GM12878 (cell line): ENCODE measurements around the gene ASIC4. TPM values are rescaled to one million over a fixed set of nuclear protein-coding genes. Genes with fewer than 3 reads are reported as not detected.

Source experiments
- ATAC-seq: fragments of 200-7000 bp; cut with Tn5 transposase; 3 replicates; pipeline ENCODE4 v1.9.1; 2020; ENCODE audit warnings: mild to moderate bottlenecking, moderate library complexity
- BruUV-seq: library from RNA; stranded (reverse); fragments of 400-500 nt; replicated peaks from 2 replicates; lab custom pipeline; 2021; lab: Mats Ljungman, UMichigan
- CTCF ChIA-PET: fragments of 300-600 bp; sonication (Branson Sonifier 250); formaldehyde crosslinking; extraction: SDS; loops from one replicate; lab custom pipeline; 2021; ENCODE audit warnings: inconsistent platforms; lab: Yijun Ruan, JAX
- POLR2A ChIA-PET: fragments of 350-600 bp; formaldehyde crosslinking; extraction: SDS; loops from one replicate; lab custom pipeline; 2021; ENCODE audit warnings: inconsistent platforms; lab: Charles Lee
- RAD21 ChIA-PET: fragments of 300-600 bp; sonication (Branson Sonifier 250); formaldehyde crosslinking; loops from one replicate; lab custom pipeline; 2023; ENCODE audit warnings: antibody characterized with exemption; ENCODE audit not compliant: unreplicated experiment; lab: Charles Lee
- SMC1A ChIA-PET: fragments of 300-600 bp; sonication (Branson Sonifier 250); formaldehyde crosslinking; loops from one replicate; lab custom pipeline; 2023; ENCODE audit not compliant: unreplicated experiment, uncharacterized antibody; lab: Charles Lee
- DNase-seq: peaks from one replicate; pipeline ENCODE4 v3.0.0-alpha.2; 2011; ENCODE audit warnings: low read depth, low spot score
- FAIRE-seq: peaks from 3 replicates; lab custom pipeline; 2011; peaks lifted over from hg19 to GRCh38; lab: Jason Lieb, UNC
- H2AFZ ChIP-seq: 2 replicates; pipeline ENCODE4 v1.6.0; 2011; ENCODE audit warnings: low read depth, low read length, control low read depth; ENCODE audit not compliant: control insufficient read depth
- H3K27ac ChIP-seq: 2 replicates; pipeline ENCODE4 v1.5.1; 2011; ENCODE audit warnings: control low read depth; ENCODE audit not compliant: control insufficient read depth, insufficient read depth
- H3K27me3 ChIP-seq, 2 experiments: replicated peaks in 1 of 2; 2 replicates each; pipeline versions ENCODE4 v1.6.0 to v1.6.1; 2011; ENCODE audit warnings: low read length in 1 of 2; ENCODE audit not compliant: control insufficient read depth in 2 of 2, insufficient read depth in 2 of 2
- H3K36me3 ChIP-seq, 2 experiments: 2 replicates each; pipeline ENCODE4 v1.5.1; 2011; ENCODE audit warnings: low read length in 1 of 2; ENCODE audit not compliant: control insufficient read depth in 2 of 2, insufficient read depth in 2 of 2
- H3K4me1 ChIP-seq: 2 replicates; pipeline ENCODE4 v1.6.1; 2011; ENCODE audit warnings: mild to moderate bottlenecking, low read length, moderate library complexity, mixed read lengths; ENCODE audit not compliant: control insufficient read depth, insufficient read depth
- H3K4me2 ChIP-seq: 2 replicates; pipeline ENCODE4 v1.6.0; 2011; ENCODE audit warnings: control low read depth; ENCODE audit not compliant: control insufficient read depth, insufficient read depth
- H3K4me3 ChIP-seq: fragments of 200-600 bp; sonication (generic); 2 replicates; pipeline ENCODE4 v1.5.1; 2016
- H3K79me2 ChIP-seq: 2 replicates; pipeline ENCODE4 v1.6.0; 2011; ENCODE audit warnings: low read length; ENCODE audit not compliant: control insufficient read depth, insufficient read depth
- H3K9ac ChIP-seq: 2 replicates; pipeline ENCODE4 v1.8.0; 2011; ENCODE audit warnings: low read length, control low read depth, mixed read lengths; ENCODE audit not compliant: control insufficient read depth, insufficient read depth
- H3K9me3 ChIP-seq: replicated peaks from 3 replicates; pipeline ENCODE4 v1.5.1; 2011; ENCODE audit warnings: mild to moderate bottlenecking, low read length; ENCODE audit not compliant: control insufficient read depth, insufficient read depth
- H4K20me1 ChIP-seq: 2 replicates; pipeline ENCODE4 v1.6.0; 2011; ENCODE audit not compliant: control insufficient read depth, insufficient read depth
- CEBPZ ChIP-seq: fragments of 150-350 bp; IDR thresholded peaks from 2 replicates; pipeline ENCODE4 v1.6.1; 2016; ENCODE audit warnings: low read depth, low read length
- CUX1 ChIP-seq: IDR thresholded peaks from 2 replicates; pipeline ENCODE4 v1.6.1; 2012; ENCODE audit warnings: improper control_type of control experiment, low read depth, low read length; ENCODE audit not compliant: insufficient replicate concordance
- EED ChIP-seq: sonication (generic); IDR thresholded peaks from 2 replicates; pipeline ENCODE4 v1.6.1; 2016; ENCODE audit warnings: antibody characterized with exemption, low read depth
- HDGF ChIP-seq: fragments of 450-650 bp; IDR thresholded peaks from 2 replicates; pipeline ENCODE4 v1.6.1; 2016; ENCODE audit warnings: antibody characterized with exemption
- KDM1A ChIP-seq: fragments of 200-600 bp; sonication (generic); IDR thresholded peaks from 2 replicates; pipeline ENCODE4 v1.6.1; 2016; ENCODE audit warnings: borderline replicate concordance
- MLLT1 ChIP-seq: fragments of 450-650 bp; IDR thresholded peaks from 2 replicates; pipeline ENCODE4 v1.6.1; 2016; ENCODE audit warnings: mild to moderate bottlenecking
- SMAD5 ChIP-seq: IDR thresholded peaks from 2 replicates; pipeline ENCODE4 v1.6.1; 2016; ENCODE audit warnings: antibody characterized with exemption, low read depth
- TARDBP ChIP-seq: IDR thresholded peaks from 2 replicates; pipeline ENCODE4 v1.6.1; 2016; ENCODE audit warnings: borderline replicate concordance
- WGBS: methylation state at CpG from one replicate; pipeline ENCODE4 v1.1.6; 2016; ENCODE audit warnings: low lambda C conversion rate; ENCODE audit not compliant: insufficient replicate concordance, insufficient coverage; ENCODE audit errors: missing lambda C conversion rate; 5-methylcytosine and 5-hydroxymethylcytosine counted together
- in situ Hi-C: fragments of 300-500 bp; cut with MboI; formaldehyde crosslinking; loops from 9 replicates; pipeline ENCODE4 v1.14.3; 2018; ENCODE audit warnings: mixed read lengths
- intact Hi-C: fragments of 100-400 bp; cut with micrococcal nuclease; formaldehyde crosslinking; loops from one replicate; pipeline ENCODE4 v1.14.2; 2022; ENCODE audit not compliant: unreplicated experiment
- polyA plus RNA-seq, 11 experiments: library from polyadenylated mRNA; depleted of rRNA in 4 of 11; unstranded in 6 of 11; stranded (reverse) in 5 of 11; fragments of >200 nt; fragmentation: Nextera tagmentation in 4 of 11; fragmentation: Illumina TruSeq in 1 of 11; extraction: Ambion mirVana in 4 of 11; extraction: Trizol in 1 of 11; gene quantifications; 1 replicate in 1 of 11; 2 replicates in 10 of 11; pipeline versions ENCODE4 v1.2.1 to v1.2.3, GENCODE V29; 2011 to 2016; ENCODE audit warnings: inconsistent platforms in 2 of 11, missing spikeins in 2 of 11, low read depth in 1 of 11
- total RNA-seq, 4 experiments: library from RNA; depleted of rRNA in 3 of 4; stranded (reverse); fragments of >200 nt in 3 of 4; fragmentation: Illumina TruSeq in 1 of 4; extraction: Trizol in 1 of 4; gene quantifications; 2 replicates each; pipeline versions ENCODE4 v1.2.1 to v1.2.3, GENCODE V29; 2013 to 2021

ASIC4 gene
- total and polyA plus RNA-seq, 10 of the 15 experiments (the other 5 are each of a cell fraction or from before 2014, with no cell fraction given) = 0.01 TPM; not detected in 9

GRCh38 chr2:219569635-219570034, 55.4 kb downstream of the ASIC4 start:
- ChIA-PET POLR2A (no interaction called here), CTCF (no interaction called here), RAD21 (no interaction called here), SMC1A (no interaction called here)
- 58% methylated on average over 6 of the region's 6 CpGs for WGBS
- Histone ChIP-seq H3K4me2 (no peak overlapping the region), H3K27ac (no peak overlapping the region), H3K27me3 (peaks cover 2 to 5% of the 10 kb centered on the region in 2 experiments; a peak in 3 of 4 replicates), H4K20me1 (no peaks in the 10 kb centered on the region), H2AFZ (no peak overlapping the region), H3K9ac (no peak overlapping the region), H3K36me3 (no peaks in the 10 kb centered on the region), H3K4me1 (no peaks in the 10 kb centered on the region), H3K79me2 (no peaks in the 10 kb centered on the region)
- no peak for DNase-seq
- FAIRE-seq = no peak
- ATAC-seq = no peak
- intact Hi-C loops (no loop called here), in situ Hi-C loops (no loop called here)
- BruUV-seq = no TSS peak
- TF ChIP-seq SMAD5 (no peak), KDM1A (no peak), TARDBP (no peak), HDGF (no peak), CUX1 (no peak), MLLT1 (no peak), EED (no peak), CEBPZ (no peak)
- TF ChIP-seq, all 136 proteins: peak for 0
- H3K4me3 ChIP-seq = no peak overlapping the region
- no peaks in the 10 kb centered on the region for H3K9me3 ChIP-seq
